ENCODE results near the gene ST3GAL3.

Gene ST3GAL3

GRCh38 chr1:43864111-43865045 lies 157.0 kb downstream of the ST3GAL3 start:
- no peak for DNase-seq (ENCODE audit: extremely low read depth, low read depth)
- no peak for TF ChIP-seq CTCF (IDR thresholded peaks at IDR 0.05; ENCODE audit: low read depth, low read length)

GRCh38 chr1:43866201-43866600 lies 158.9 kb downstream of the ST3GAL3 start:
- no peak for DNase-seq (ENCODE audit: extremely low read depth, low read depth)
- TF ChIP-seq CTCF (IDR thresholded peaks at IDR 0.05; ENCODE audit: low read depth, low read length) = no peak

- DNase-seq (ENCODE audit: extremely low read depth, low read depth) = no peak
- TF ChIP-seq CTCF (IDR thresholded peaks at IDR 0.05; ENCODE audit: low read depth, low read length) = no peak
These were observed 160.8 kb downstream of the ST3GAL3 start for GRCh38 chr1:43867976-43868740.

- TF ChIP-seq CTCF (IDR thresholded peaks at IDR 0.05; ENCODE audit: low read depth, low read length) = no peak
- no peak for DNase-seq (ENCODE audit: extremely low read depth, low read depth)
These were observed 161.4 kb downstream of the ST3GAL3 start for GRCh38 chr1:43868741-43869067.

- TF ChIP-seq CTCF (IDR thresholded peaks at IDR 0.05; ENCODE audit: low read depth, low read length) = no peak
- no peak for DNase-seq (ENCODE audit: extremely low read depth, low read depth)
These were observed 163.0 kb downstream of the ST3GAL3 start for GRCh38 chr1:43870306-43870705.

- DNase-seq (ENCODE audit: extremely low read depth, low read depth) = no peak
- no peak for TF ChIP-seq CTCF (IDR thresholded peaks at IDR 0.05; ENCODE audit: low read depth, low read length)
These were observed 164.0 kb downstream of the ST3GAL3 start for GRCh38 chr1:43871181-43871910.

Data from AG09319 (cell line).